Upper lobe of right lung (tissue), 1 donor: ENCODE results near the gene WFDC9. TPM values are rescaled to one million over a fixed set of nuclear protein-coding genes. Genes with fewer than 3 reads are reported as not detected.
"Not testable (repeated sequence)": the region's sequence is repeated elsewhere in the genome, so short reads cannot be mapped to it uniquely, and the experiment has no call there.

Experiments
- ATAC-seq: fragments of 200-7000 bp; cut with Tn5 transposase; one replicate; pipeline ENCODE4 v1.9.1; 2020; ENCODE audit warnings: mild to moderate bottlenecking, moderate library complexity
- DNase-seq: peaks from one replicate; pipeline ENCODE4 v3.0.0-alpha.2; 2020
- H3K27ac ChIP-seq: fragments of 200-600 bp; one replicate; pipeline ENCODE4 v1.8.0; 2022
- H3K27me3 ChIP-seq: fragments of 200-600 bp; one replicate; pipeline ENCODE4 v1.8.0; 2022; ENCODE audit warnings: mild to moderate bottlenecking
- H3K36me3 ChIP-seq: fragments of 200-600 bp; one replicate; pipeline ENCODE4 v1.8.0; 2022
- H3K4me1 ChIP-seq: fragments of 200-600 bp; one replicate; pipeline ENCODE4 v1.8.0; 2022
- H3K4me3 ChIP-seq: fragments of 200-600 bp; one replicate; pipeline ENCODE4 v1.8.0; 2022; ENCODE audit warnings: mild to moderate bottlenecking
- H3K9me3 ChIP-seq: fragments of 200-600 bp; one replicate; pipeline ENCODE4 v1.8.0; 2022
- CTCF ChIP-seq: fragments of 200-600 bp; IDR thresholded peaks from one replicate; pipeline ENCODE4 v1.8.0; 2022; ENCODE audit warnings: antibody characterized with exemption
- intact Hi-C: fragments of 100-400 bp; cut with DNase I; formaldehyde crosslinking; loops from one replicate; pipeline ENCODE4 v1.11.0; 2022
- total RNA-seq: library from RNA; stranded (reverse); fragmentation: NEBNext Ultra II Directional; extraction: Animal tissue kit (Norgen Biotek cat#: 25700); gene quantifications from one replicate; pipeline ENCODE4 v1.2.1, GENCODE V29; 2021
- donor health status: DM: no; HTN: yes; CAD: no; lungs with severe emphysema.

The WFDC9 gene
- total RNA-seq, 1 donor from 2014 or later, result not detected

GRCh38 chr20:45583502-45583901 is 47.6 kb downstream of the WFDC9 start:
- Histone ChIP-seq H3K4me3 (no peak overlapping the region), H3K27me3 (peaks cover 3% of the 10 kb centered on the region), H3K36me3 (no peaks in the 10 kb centered on the region), H3K27ac (no peak overlapping the region), H3K9me3 (no peaks in the 10 kb centered on the region), H3K4me1 (no peaks in the 10 kb centered on the region)
- DNase-seq (no peak), ATAC-seq (no peak)
- intact Hi-C loops, result no loop called here
- TF ChIP-seq CTCF, result no peak

- intact Hi-C loops, result no loop called here
- Histone ChIP-seq H3K36me3 (no peaks in the 10 kb centered on the region), H3K9me3 (no peaks in the 10 kb centered on the region), H3K27ac (no peak overlapping the region), H3K4me1 (no peaks in the 10 kb centered on the region), H3K4me3 (no peak overlapping the region), H3K27me3 (peaks cover 3% of the 10 kb centered on the region)
- ATAC-seq (no peak), DNase-seq (no peak)
- TF ChIP-seq CTCF, result no peak
Measured at GRCh38 chr20:45581702-45582101, 49.4 kb downstream of the WFDC9 start.

GRCh38 chr20:45579184-45579583 is 51.9 kb downstream of the WFDC9 start, which contains the start of gene WFDC8:
WFDC8 (minus strand) TSS chr20:45579284; CDS start chr20:45579247, 37 bp downstream.
- H3K4me1 ChIP-seq, result no peaks in the 10 kb centered on the region
- intact Hi-C loops, result no loop called here

GRCh38 chr20:45578231-45578630 is 52.9 kb downstream of the WFDC9 start:
- peaks cover under 1% of the 10 kb centered on the region for H3K27me3 ChIP-seq
- intact Hi-C loops, result no loop called here
- H3K4me3 ChIP-seq, result no peak overlapping the region
- no peak overlapping the region for H3K27ac ChIP-seq
- no peak for TF ChIP-seq CTCF
- H3K9me3 ChIP-seq, result no peaks in the 10 kb centered on the region
- no peaks in the 10 kb centered on the region for H3K36me3 ChIP-seq
- DNase-seq, result no peak
- no peak for ATAC-seq
- no peaks in the 10 kb centered on the region for H3K4me1 ChIP-seq

More at GRCh38 chr20:45579184-45579583, 51.9 kb downstream of the WFDC9 start, which contains the start of gene WFDC8:
- ATAC-seq (peak; percentile 32), DNase-seq (no peak)
- no peak within 1 kb of the TSS for H3K27ac ChIP-seq
- TF ChIP-seq CTCF, result no peak
- no peak within 1 kb of the TSS for H3K4me3 ChIP-seq
- H3K27me3 ChIP-seq, result peaks cover 3% of the 10 kb centered on the region
- H3K9me3 ChIP-seq, result no peaks in the 10 kb centered on the region
- H3K36me3 ChIP-seq, result no peaks in the 10 kb centered on the region

DNA sequence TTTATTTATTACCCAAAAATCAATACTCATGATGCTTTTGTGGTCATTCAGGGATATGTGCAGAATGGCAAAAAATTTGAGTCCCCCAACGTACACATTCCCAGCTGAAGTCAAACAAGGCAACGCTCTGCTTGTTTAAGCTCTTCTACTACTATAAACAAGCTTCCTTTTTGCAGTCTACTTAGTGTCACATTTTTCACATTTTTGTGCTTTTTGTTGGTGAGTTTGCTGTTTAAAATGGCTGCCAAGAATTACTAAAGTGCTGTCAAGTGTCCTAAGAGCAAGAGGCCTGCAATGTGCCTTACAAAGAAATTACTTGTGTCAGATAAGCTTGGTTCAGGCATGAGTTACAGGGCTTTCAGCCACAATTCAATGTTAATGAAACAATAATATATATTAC is 54.1 kb downstream of the WFDC9 start:
- H3K36me3 ChIP-seq, result no peaks in the 10 kb centered on the region
- ATAC-seq (peak; percentile 71), DNase-seq (no peak)
- no peaks in the 10 kb centered on the region for H3K4me1 ChIP-seq
- no peak overlapping the region for H3K4me3 ChIP-seq
- H3K27ac ChIP-seq, result peak overlapping the region; percentile 56
- no peaks in the 10 kb centered on the region for H3K9me3 ChIP-seq
- TF ChIP-seq CTCF, result no peak
- H3K27me3 ChIP-seq, result no peaks in the 10 kb centered on the region
- intact Hi-C loops, result no loop called here

- Histone ChIP-seq H3K36me3 (no peaks in the 10 kb centered on the region), H3K9me3 (no peaks in the 10 kb centered on the region), H3K27me3 (no peaks in the 10 kb centered on the region), H3K4me3 (no peak overlapping the region), H3K27ac (peak overlapping the region; percentile 56), H3K4me1 (no peaks in the 10 kb centered on the region)
- ATAC-seq (peak; percentile 16), DNase-seq (no peak)
- intact Hi-C loops, result no loop called here
- no peak for TF ChIP-seq CTCF
Measured at GRCh38 chr20:45575931-45576330, 55.2 kb downstream of the WFDC9 start.

DNA sequence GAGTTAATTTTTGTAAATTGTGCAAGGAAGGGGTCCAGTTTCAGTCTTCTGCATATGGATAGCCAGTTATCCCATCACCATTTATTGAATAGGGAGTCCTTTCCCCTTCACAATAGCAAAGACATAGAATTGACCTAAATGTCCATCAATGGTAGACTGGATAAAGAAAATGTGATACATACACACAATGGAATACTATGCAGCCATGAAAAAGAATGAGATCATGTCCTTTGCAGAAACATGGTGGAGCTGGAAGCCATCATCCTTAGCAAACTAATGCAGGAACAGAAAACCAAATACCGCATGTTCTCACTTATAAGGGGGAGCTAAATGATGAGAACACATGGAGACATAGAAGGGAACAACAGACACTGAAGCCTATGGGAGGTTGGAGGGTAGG is 61.4 kb downstream of the WFDC9 start:
- H3K27me3 ChIP-seq, H3K9me3 ChIP-seq, intact Hi-C loops, H3K36me3 ChIP-seq, H3K4me1 ChIP-seq, DNase-seq, H3K4me3 ChIP-seq, ATAC-seq, H3K27ac ChIP-seq: not testable (repeated sequence)
